Iris pigment epithelial cell (primary cell): ENCODE results near the gene ASNSD1.
"Not testable (repeated sequence)": the region's sequence is repeated elsewhere in the genome, so short reads cannot be mapped to it uniquely, and the experiment has no call there.

Experiments
- DNase-seq: peaks from one replicate; pipeline ENCODE4 v3.0.0-alpha.2; 2011; ENCODE audit warnings: low read depth

Gene ASNSD1

GRCh38 chr2:189687796-189688195 is 26.5 kb downstream of the ASNSD1 start:
- DNase-seq, result not testable (repeated sequence)

- DNase-seq, result no peak
These were observed 35.0 kb downstream of the ASNSD1 start for GRCh38 chr2:189696223-189696622.

- DNase-seq, result peak; percentile 44
These were observed 37.0 kb downstream of the ASNSD1 start for GRCh38 chr2:189698020-189698887.

GRCh38 chr2:189700681-189701080 is 39.4 kb downstream of the ASNSD1 start:
- no peak for DNase-seq

GRCh38 chr2:189702071-189702470 is 40.8 kb downstream of the ASNSD1 start:
- peak; percentile 30 for DNase-seq

GRCh38 chr2:189709501-189710221 is 48.4 kb downstream of the ASNSD1 start:
- DNase-seq, result no peak

GRCh38 chr2:189717593-189717992 is 56.3 kb downstream of the ASNSD1 start:
- DNase-seq, result not testable (repeated sequence)

- DNase-seq, result peak; percentile 68
These were observed 58.3 kb downstream of the ASNSD1 start for GRCh38 chr2:189719571-189719970.
